ENCODE measurements around the gene TM9SF4.
"Not testable (repeated sequence)": the region's sequence is repeated elsewhere in the genome, so short reads cannot be mapped to it uniquely, and the experiment has no call there.

The TM9SF4 gene

DNA sequence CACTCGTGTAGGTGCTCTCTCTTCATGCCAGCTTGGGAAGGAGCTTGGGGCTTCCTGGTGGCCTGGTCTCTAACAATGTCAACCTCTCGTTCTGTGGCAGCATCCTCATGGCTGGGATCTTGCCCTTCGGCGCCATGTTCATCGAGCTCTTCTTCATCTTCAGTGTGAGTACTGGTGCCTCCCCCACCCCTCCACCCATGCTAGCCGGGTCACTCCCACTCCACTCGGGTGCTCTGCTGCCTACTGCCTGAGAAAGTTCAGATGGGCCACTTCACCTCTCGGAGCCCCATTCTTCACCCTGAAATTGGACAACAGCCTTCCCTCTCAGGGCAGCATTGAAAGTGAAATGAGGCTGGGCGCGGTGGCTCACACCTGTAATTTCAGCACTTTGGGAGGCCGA lies 48.8 kb downstream of the TM9SF4 start:
- no peak for DNase-seq (ENCODE audit: low read depth)

DNA sequence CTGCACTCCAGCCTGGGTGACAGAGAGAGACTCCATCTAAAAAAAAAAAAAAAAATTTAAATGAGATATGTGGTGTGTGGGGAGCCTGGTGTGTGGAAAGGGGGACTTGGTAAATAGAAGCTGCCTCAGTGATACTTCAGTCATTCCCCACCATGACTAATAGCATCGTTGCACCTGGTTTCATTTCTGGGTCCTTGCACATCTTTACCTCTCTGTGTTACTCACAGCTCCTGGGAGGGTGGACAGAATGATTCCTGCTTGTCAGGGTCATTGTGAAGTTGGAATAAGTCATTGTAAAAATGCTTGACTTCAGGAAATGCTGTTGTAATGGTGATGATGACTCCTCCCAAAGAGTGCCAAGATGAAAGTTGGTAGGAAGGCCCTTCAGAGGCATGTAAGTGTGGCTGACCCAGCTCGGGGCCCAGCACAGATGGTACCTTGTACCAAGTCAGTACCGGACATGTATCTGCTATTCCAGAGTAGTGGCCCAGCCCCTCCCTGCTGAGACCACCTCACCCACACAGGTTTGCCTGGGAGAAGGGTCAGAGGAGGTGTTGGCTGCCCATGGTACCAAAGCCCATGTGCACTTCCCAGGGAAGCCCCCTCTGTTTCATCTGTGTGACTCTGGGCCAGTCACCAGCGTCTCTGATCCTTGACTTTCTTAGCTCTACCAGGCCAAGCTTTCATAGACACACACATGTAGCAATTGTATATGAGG lies 49.6 kb downstream of the TM9SF4 start:
- DNase-seq (ENCODE audit: low read depth) = no peak

- no peak for DNase-seq (ENCODE audit: low read depth)
Observed at GRCh38 chr20:32159766-32160221, 50.3 kb downstream of the TM9SF4 start.

- DNase-seq (ENCODE audit: low read depth) = no peak
Observed at GRCh38 chr20:32160341-32160740, 50.8 kb downstream of the TM9SF4 start.

GRCh38 chr20:32162351-32162750 lies 52.8 kb downstream of the TM9SF4 start:
- DNase-seq (ENCODE audit: low read depth) = no peak

- no peak for DNase-seq (ENCODE audit: low read depth)
Observed at GRCh38 chr20:32163951-32164350, 54.4 kb downstream of the TM9SF4 start.

- DNase-seq (ENCODE audit: low read depth) = no peak
Observed at GRCh38 chr20:32164984-32165735, 55.6 kb downstream of the TM9SF4 start.

- no peak for DNase-seq (ENCODE audit: low read depth)
Observed at GRCh38 chr20:32165836-32166545, 56.5 kb downstream of the TM9SF4 start.

GRCh38 chr20:32167552-32167951 lies 58.0 kb downstream of the TM9SF4 start:
- no peak for DNase-seq (ENCODE audit: low read depth)

- DNase-seq (ENCODE audit: low read depth) = no peak
Observed at GRCh38 chr20:32168184-32168910, 58.8 kb downstream of the TM9SF4 start.

- DNase-seq (ENCODE audit: low read depth) = not testable (repeated sequence)
Observed at GRCh38 chr20:32177696-32178095, 68.2 kb downstream of the TM9SF4 start.

- no peak for DNase-seq (ENCODE audit: low read depth)
Observed at GRCh38 chr20:32179515-32179914, 70.0 kb downstream of the TM9SF4 start.

DNA sequence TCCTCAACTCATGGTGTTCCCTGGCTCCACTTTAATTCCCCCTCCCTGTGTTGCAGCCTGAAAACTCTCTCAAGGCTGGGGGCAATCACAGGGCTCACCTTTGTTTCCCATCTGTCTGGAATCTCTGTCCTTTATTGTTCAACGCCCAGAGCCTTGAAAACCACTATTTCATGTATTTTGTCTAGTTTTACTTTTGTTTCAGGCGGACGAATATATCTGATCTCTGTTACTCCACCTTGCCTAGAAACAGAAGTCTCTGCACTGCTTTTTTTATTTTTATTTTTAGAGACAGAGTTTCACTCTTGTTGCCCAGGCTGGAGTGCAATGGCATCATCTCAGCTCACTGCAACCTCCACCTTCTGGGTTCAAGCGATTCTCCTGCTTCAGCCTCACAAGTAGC lies 70.4 kb downstream of the TM9SF4 start:
- DNase-seq (ENCODE audit: low read depth) = no peak

DNA sequence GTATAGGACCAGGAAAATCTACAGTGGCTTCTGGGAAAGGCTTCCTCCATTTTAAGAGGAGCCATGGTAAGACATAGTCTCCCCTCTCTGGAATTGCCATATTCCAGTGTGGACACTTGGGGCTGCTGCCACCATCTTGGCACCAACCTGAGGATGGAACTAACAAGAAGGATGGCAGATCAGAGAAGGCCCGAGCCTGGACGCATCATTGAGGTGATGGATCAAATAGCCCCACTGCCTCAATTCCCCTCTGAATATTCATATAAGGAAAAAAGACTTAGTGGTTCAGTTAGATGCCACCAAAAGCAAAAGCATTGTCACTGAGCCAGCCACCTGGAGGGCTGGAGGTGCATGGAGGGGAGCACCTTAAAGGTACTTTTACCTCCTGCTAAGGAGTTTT lies 72.1 kb downstream of the TM9SF4 start:
- DNase-seq (ENCODE audit: low read depth) = no peak

DNA sequence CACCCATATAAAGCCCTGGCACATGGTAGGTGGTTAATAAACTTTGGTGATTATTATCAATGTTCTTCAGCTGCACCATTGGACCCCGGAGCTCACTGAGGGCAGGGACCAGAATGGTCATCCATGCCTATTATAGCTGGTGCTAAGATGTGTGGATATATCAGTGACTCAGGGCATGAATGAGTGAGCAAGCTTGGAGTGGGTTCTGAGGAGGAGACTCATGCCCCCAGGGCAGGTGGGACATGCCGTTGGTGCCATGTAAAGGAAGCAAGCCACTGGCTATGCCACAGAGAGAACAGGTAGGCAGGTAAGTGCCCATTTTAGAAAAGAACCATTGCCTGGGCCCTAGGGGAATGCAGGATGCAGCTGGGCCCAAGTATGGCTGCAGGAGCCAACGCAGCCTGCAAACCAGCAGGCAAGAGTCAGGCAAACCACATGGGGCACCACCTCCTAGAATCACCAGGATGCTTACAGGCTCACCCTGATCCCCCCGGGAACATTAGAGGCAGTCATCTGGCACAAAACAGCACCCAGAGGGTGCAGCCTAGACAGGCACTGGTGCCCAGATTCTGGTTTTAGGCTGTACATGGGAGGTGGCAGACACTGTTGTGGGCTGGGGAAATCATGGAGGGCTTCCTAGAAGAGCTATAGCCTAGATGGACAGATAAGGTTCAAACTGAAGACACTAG lies 74.6 kb downstream of the TM9SF4 start:
- no peak for DNase-seq (ENCODE audit: low read depth)

DNA sequence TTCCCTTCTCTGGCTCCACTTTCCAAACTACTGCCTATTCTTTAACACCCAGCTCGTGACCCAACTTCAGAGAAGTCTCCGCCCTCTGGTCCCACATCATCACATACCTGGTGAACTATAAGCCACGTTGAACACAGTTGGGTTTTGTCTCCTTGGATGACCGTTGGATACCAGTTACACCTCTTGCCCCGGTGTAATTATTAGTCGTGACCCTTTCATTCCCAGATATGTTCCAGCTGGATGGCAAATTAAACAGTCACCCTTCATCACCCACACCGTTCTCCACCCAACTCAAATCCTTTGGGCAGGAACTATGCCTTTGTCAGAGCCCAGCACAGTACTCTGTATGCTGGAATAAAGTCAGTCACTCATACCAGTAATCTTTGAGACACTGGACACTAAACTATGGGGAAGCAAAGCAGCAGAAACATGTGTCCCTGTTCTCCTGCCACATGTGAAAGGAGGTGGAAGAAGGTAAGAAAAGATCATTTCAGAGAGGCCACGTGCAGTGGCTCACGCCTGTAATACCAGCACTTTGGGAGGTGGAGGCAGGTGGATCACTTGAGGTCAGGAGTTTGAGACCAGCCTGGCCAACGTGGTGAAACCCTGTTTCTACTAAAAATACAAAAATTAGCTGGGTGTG lies 75.6 kb downstream of the TM9SF4 start:
- DNase-seq (ENCODE audit: low read depth) = no peak

GRCh38 chr20:32186506-32186905 lies 77.0 kb downstream of the TM9SF4 start:
- no peak for DNase-seq (ENCODE audit: low read depth)

- no peak for DNase-seq (ENCODE audit: low read depth)
Observed at GRCh38 chr20:32188376-32189122, 79.0 kb downstream of the TM9SF4 start.

- DNase-seq (ENCODE audit: low read depth) = no peak
Observed at GRCh38 chr20:32189123-32189410, 79.6 kb downstream of the TM9SF4 start.

All from CMK (cell line).